MCF 10A (cell line): ENCODE results near the gene NSUN6. TPM values are rescaled to one million over a fixed set of nuclear protein-coding genes. Genes with fewer than 3 reads are reported as not detected.

Source experiments
- BruUV-seq: library from RNA; stranded (reverse); fragments of 400-500 nt; replicated peaks from 2 replicates; lab custom pipeline; 2021; lab: Mats Ljungman, UMichigan
- CTCF ChIA-PET: fragments of 300-600 bp; sonication (Branson Sonifier 250); formaldehyde crosslinking; extraction: SDS; loops from one replicate; lab custom pipeline; 2021; ENCODE audit warnings: antibody characterized with exemption, inconsistent platforms; lab: Yijun Ruan, JAX
- POLR2A ChIA-PET: fragments of 300-600, 350-650 bp; sonication (Branson Sonifier 250); formaldehyde crosslinking; extraction: SDS; loops from one replicate; lab custom pipeline; 2020; ENCODE audit warnings: antibody characterized with exemption, inconsistent platforms; lab: Yijun Ruan, JAX
- DNase-seq: peaks from one replicate; pipeline ENCODE4 v3.0.0-alpha.2; 2018; ENCODE audit not compliant: unreplicated experiment
- H3K27ac Mint-ChIP-seq: one replicate; pipeline ENCODE4 v1.8.0; 2022; ENCODE audit warnings: mild to moderate bottlenecking, low read depth, mixed read lengths; ENCODE audit not compliant: unreplicated experiment
- H3K27me3 Mint-ChIP-seq: one replicate; pipeline ENCODE4 v1.8.0; 2022; ENCODE audit warnings: mixed read lengths; ENCODE audit not compliant: insufficient read depth, unreplicated experiment
- H3K36me3 Mint-ChIP-seq: one replicate; pipeline ENCODE4 v1.8.0; 2022; ENCODE audit warnings: mild to moderate bottlenecking, moderate library complexity, mixed read lengths; ENCODE audit not compliant: insufficient read depth, unreplicated experiment
- H3K4me1 Mint-ChIP-seq: one replicate; pipeline ENCODE4 v1.8.0; 2022; ENCODE audit warnings: mixed read lengths; ENCODE audit not compliant: insufficient read depth, unreplicated experiment
- H3K4me3 Mint-ChIP-seq: one replicate; pipeline ENCODE4 v1.8.0; 2022; ENCODE audit warnings: mild to moderate bottlenecking, moderate library complexity, mixed read lengths; ENCODE audit not compliant: unreplicated experiment
- H3K9me3 Mint-ChIP-seq: one replicate; pipeline ENCODE4 v1.8.0; 2022; ENCODE audit warnings: mixed read lengths; ENCODE audit not compliant: unreplicated experiment
- CTCF ChIP-seq: fragments of 200-600 bp; IDR thresholded peaks from one replicate; pipeline ENCODE4 v1.8.0; 2022; ENCODE audit warnings: antibody characterized with exemption, mild to moderate bottlenecking; ENCODE audit not compliant: unreplicated experiment
- intact Hi-C: fragments of 100-400 bp; cut with micrococcal nuclease; formaldehyde crosslinking; loops from 2 replicates; pipeline ENCODE4 v1.14.1; 2022
- total RNA-seq: library from RNA; stranded (reverse); gene quantifications from 2 replicates; pipeline ENCODE4 v1.2.3, GENCODE V29; 2022

The NSUN6 gene
- total RNA-seq, 1 experiment from 2014 or later = 16.2 TPM

- no peak for TF ChIP-seq CTCF
- Mint-ChIP-seq H3K36me3 (no peaks in the 10 kb centered on the region), H3K27ac (no peak overlapping the region), H3K4me1 (no peaks in the 10 kb centered on the region), H3K9me3 (no peaks in the 10 kb centered on the region), H3K27me3 (no peaks in the 10 kb centered on the region), H3K4me3 (no peak overlapping the region)
- intact Hi-C loops = no loop called here
- DNase-seq = no peak
- POLR2A ChIA-PET = no interaction called here
- CTCF ChIA-PET = no interaction called here
- BruUV-seq = no TSS peak
Observed at GRCh38 chr10:18567343-18567856, 84.0 kb downstream of the NSUN6 start.

- ChIA-PET POLR2A (no interaction called here), CTCF (no interaction called here)
- intact Hi-C loops = no loop called here
- Mint-ChIP-seq H3K27me3 (no peaks in the 10 kb centered on the region), H3K9me3 (no peaks in the 10 kb centered on the region), H3K4me3 (no peak overlapping the region), H3K4me1 (no peaks in the 10 kb centered on the region), H3K27ac (no peak overlapping the region), H3K36me3 (no peaks in the 10 kb centered on the region)
- BruUV-seq = no TSS peak
- no peak for TF ChIP-seq CTCF
- no peak for DNase-seq
Observed at GRCh38 chr10:18566177-18566576, 85.2 kb downstream of the NSUN6 start.

- Mint-ChIP-seq H3K4me3 (no peak overlapping the region), H3K27ac (no peak overlapping the region), H3K9me3 (no peaks in the 10 kb centered on the region), H3K36me3 (no peaks in the 10 kb centered on the region), H3K27me3 (no peaks in the 10 kb centered on the region), H3K4me1 (no peaks in the 10 kb centered on the region)
- BruUV-seq = no TSS peak
- DNase-seq = no peak
- intact Hi-C loops = no loop called here
- CTCF ChIA-PET = no interaction called here
- POLR2A ChIA-PET = no interaction called here
- TF ChIP-seq CTCF = no peak
Observed at GRCh38 chr10:18565006-18565405, 86.4 kb downstream of the NSUN6 start.

GRCh38 chr10:18563003-18563726 lies 88.2 kb downstream of the NSUN6 start:
- H3K27ac Mint-ChIP-seq = no peak overlapping the region
- H3K9me3 Mint-ChIP-seq = no peaks in the 10 kb centered on the region
- ChIA-PET CTCF (no interaction called here), POLR2A (no interaction called here)
- no peak for TF ChIP-seq CTCF
- no peaks in the 10 kb centered on the region for H3K36me3 Mint-ChIP-seq
- no peaks in the 10 kb centered on the region for H3K27me3 Mint-ChIP-seq
- intact Hi-C loops = no loop called here
- no TSS peak for BruUV-seq
- DNase-seq = no peak
- H3K4me3 Mint-ChIP-seq = no peak overlapping the region
- H3K4me1 Mint-ChIP-seq = no peaks in the 10 kb centered on the region
